SK-N-SH treated with all-trans-retinoic acid at 6 μM for 48 hours (cell line): ENCODE measurements around the gene B3GNT7.
A peak's percentile ranks its signal among the peaks of the same experiment; 100 is the strongest.

Experiments used
- ATAC-seq: fragments of 200-7000 bp; cut with Tn5 transposase; 3 replicates; pipeline ENCODE4 v1.9.1; 2020; ENCODE audit warnings: mild to moderate bottlenecking, moderate library complexity
- ARNTL ChIP-seq: fragments of 450-650 bp; formaldehyde crosslinking; IDR thresholded peaks from 2 replicates; pipeline ENCODE4 v1.5.0; 2020; ENCODE audit warnings: low read depth, mild to moderate bottlenecking, moderate library complexity, borderline replicate concordance
- BACH2 ChIP-seq: fragments of 250-450 bp; sonication (Bioruptor Pico); IDR thresholded peaks from 2 replicates; pipeline ENCODE4 v1.9.0; 2021; ENCODE audit warnings: mild to moderate bottlenecking, borderline replicate concordance
- CSDC2 ChIP-seq: fragments of 250-450 bp; sonication (Bioruptor Pico); IDR thresholded peaks from 2 replicates; pipeline ENCODE4 v1.5.0; 2020; ENCODE audit warnings: mild to moderate bottlenecking, moderate library complexity
- CSRNP3 ChIP-seq: fragments of 250-450 bp; sonication (Bioruptor Pico); IDR thresholded peaks from 2 replicates; pipeline ENCODE4 v1.5.1; 2021; ENCODE audit warnings: mild to moderate bottlenecking, moderate library complexity
- ESRRG ChIP-seq: fragments of 250-450 bp; sonication (Bioruptor Pico); IDR thresholded peaks from 2 replicates; pipeline ENCODE4 v1.6.1; 2021; ENCODE audit warnings: mild to moderate bottlenecking
- GLIS3 ChIP-seq: fragments of 250-450 bp; sonication (Bioruptor Pico); IDR thresholded peaks from 2 replicates; pipeline ENCODE4 v1.5.0; 2020; ENCODE audit warnings: mild to moderate bottlenecking, moderate library complexity
- ISL1 ChIP-seq: fragments of 250-450 bp; sonication (Bioruptor Pico); IDR thresholded peaks from 2 replicates; pipeline ENCODE4 v2.1.2; 2022; ENCODE audit warnings: mild to moderate bottlenecking, moderate library complexity
- OSR1 ChIP-seq: fragments of 250-450 bp; sonication (Bioruptor Pico); IDR thresholded peaks from 2 replicates; pipeline ENCODE4 v1.8.0; 2022; ENCODE audit warnings: moderate library complexity, mild to moderate bottlenecking, inconsistent platforms
- PATZ1 ChIP-seq: fragments of 250-450 bp; sonication (Bioruptor Pico); IDR thresholded peaks from 2 replicates; pipeline ENCODE4 v1.8.0; 2020; ENCODE audit warnings: mild to moderate bottlenecking, moderate library complexity, borderline replicate concordance
- PPARA ChIP-seq: fragments of 250-450 bp; sonication (Bioruptor Pico); IDR thresholded peaks from 2 replicates; pipeline ENCODE4 v1.5.0; 2020; ENCODE audit warnings: mild to moderate bottlenecking, borderline replicate concordance
- RARB ChIP-seq: fragments of 250-450 bp; sonication (Bioruptor Pico); IDR thresholded peaks from 2 replicates; pipeline ENCODE4 v1.8.0; 2021; ENCODE audit warnings: mild to moderate bottlenecking, moderate library complexity
- TCF4 ChIP-seq: fragments of 250-450 bp; sonication (Bioruptor Pico); IDR thresholded peaks from 2 replicates; pipeline ENCODE4 v1.8.0; 2021; ENCODE audit warnings: mild to moderate bottlenecking, moderate library complexity, borderline replicate concordance
- TOX ChIP-seq: fragments of 250-450 bp; sonication (Bioruptor Pico); IDR thresholded peaks from 2 replicates; pipeline ENCODE4 v1.8.0; 2021; ENCODE audit warnings: mild to moderate bottlenecking, moderate library complexity, borderline replicate concordance
- ZC3H10 ChIP-seq: fragments of 250-450 bp; sonication (Bioruptor Pico); IDR thresholded peaks from 2 replicates; pipeline ENCODE4 v1.5.1; 2021; ENCODE audit warnings: mild to moderate bottlenecking, moderate library complexity
- ZFP3 ChIP-seq: fragments of 250-450 bp; sonication (Bioruptor Pico); IDR thresholded peaks from 2 replicates; pipeline ENCODE4 v1.5.0; 2020; ENCODE audit warnings: mild to moderate bottlenecking, moderate library complexity
- ZFP30 ChIP-seq: fragments of 450-650 bp; formaldehyde crosslinking; IDR thresholded peaks from 2 replicates; pipeline ENCODE4 v1.5.0; 2022; ENCODE audit warnings: mild to moderate bottlenecking, moderate library complexity
- ZNF70 ChIP-seq: fragments of 450-650 bp; formaldehyde crosslinking; IDR thresholded peaks from 2 replicates; pipeline ENCODE4 v1.5.0; 2020; ENCODE audit warnings: mild to moderate bottlenecking, moderate library complexity
- ZNF8 ChIP-seq: fragments of 450-650 bp; formaldehyde crosslinking; IDR thresholded peaks from 2 replicates; pipeline ENCODE4 v1.5.0; 2020; ENCODE audit warnings: mild to moderate bottlenecking, moderate library complexity
- TF ChIP-seq, protein P1 (sequence below): fragments of 250-450 bp; sonication (Bioruptor Pico); IDR thresholded peaks from 2 replicates; pipeline ENCODE4 v1.5.0; 2020; ENCODE audit warnings: mild to moderate bottlenecking, moderate library complexity
- TF ChIP-seq, protein P2 (sequence below): fragments of 250-450 bp; sonication (Bioruptor Pico); IDR thresholded peaks from 2 replicates; pipeline ENCODE4 v1.5.1; 2020; ENCODE audit warnings: low read depth, mild to moderate bottlenecking, moderate library complexity
- TF ChIP-seq, protein P3 (sequence below): fragments of 250-450 bp; sonication (Bioruptor Pico); IDR thresholded peaks from 2 replicates; pipeline ENCODE4 v1.8.0; 2021; ENCODE audit warnings: low read depth, mild to moderate bottlenecking, moderate library complexity, borderline replicate concordance

Gene B3GNT7

DNA sequence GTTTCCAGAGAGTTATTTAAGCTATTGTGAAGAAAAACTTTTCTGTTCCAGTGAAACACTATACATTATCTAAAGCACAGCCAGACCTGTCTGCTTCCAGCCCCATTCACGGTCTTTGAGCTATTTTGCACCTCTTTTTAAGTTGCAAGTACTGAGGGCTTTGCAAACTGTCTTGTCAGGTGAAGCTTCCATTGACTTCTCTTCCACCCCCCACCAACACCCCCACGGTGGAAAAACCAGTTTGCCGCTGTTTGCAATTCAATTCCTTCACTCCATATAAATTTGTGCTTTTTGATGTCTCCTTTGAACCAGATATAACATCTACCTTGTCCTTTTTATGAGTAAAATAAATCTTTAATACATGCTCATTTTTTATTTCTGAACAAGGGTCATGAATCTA, 15.7 kb downstream of the B3GNT7 start:
- no peak for ATAC-seq
- no peak for TF ChIP-seq ZFP30 (CRISPR knock-in tag)
- no peak for TF ChIP-seq GLIS3
- TF ChIP-seq TCF4 (CRISPR knock-in tag), result no peak
- no peak for TF ChIP-seq ZFP3 (CRISPR knock-in tag)
- TF ChIP-seq ISL1 (CRISPR knock-in tag), result no peak

DNA sequence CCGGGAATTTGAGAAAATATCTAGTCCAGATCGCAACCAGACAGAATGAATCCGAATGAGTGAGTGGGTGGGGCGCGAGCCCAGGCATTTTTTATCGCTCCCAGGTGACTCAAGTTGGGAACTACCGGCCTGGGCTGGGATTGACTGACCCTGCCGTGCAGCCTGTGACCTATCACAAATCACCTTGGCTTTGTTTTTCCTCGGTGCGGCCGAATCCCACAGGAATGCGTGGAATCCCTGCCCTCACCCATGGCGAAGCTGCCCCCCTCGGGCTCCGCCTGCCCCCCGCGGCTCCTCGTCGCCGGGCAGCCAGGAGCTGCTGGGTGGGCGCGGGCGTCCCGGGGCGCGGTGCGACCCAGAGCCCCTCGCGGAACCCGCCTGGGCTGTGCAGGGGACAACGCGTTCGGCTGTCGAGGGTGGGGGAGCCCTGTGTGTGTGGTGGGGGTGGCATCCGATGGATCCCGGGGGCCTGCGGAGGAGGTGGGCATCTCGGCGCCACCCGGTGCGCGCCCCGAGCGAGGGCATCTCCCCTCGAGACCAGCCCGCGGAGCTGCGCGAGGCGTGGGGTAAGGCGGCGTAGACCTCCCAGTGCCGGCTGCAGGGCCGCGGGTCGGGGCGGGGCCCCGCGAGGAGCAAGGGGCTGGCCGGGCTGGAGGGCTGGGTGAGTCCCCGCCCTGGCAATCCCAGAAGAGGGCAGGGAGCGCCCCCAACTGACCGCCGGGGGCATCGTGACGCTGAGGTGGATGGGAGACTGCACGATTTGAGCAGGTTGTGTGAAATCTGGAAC, 16.5 kb downstream of the B3GNT7 start:
- ATAC-seq, result peak; percentile 99
- TF ChIP-seq PPARA (CRISPR knock-in tag) (no peak), BACH2 (CRISPR knock-in tag) (no peak), ZC3H10 (no peak), ZFP3 (CRISPR knock-in tag) (no peak), RARB (CRISPR knock-in tag) (no peak), ZNF8 (CRISPR knock-in tag) (no peak), GLIS3 (no peak), ZFP30 (CRISPR knock-in tag) (no peak)

DNA sequence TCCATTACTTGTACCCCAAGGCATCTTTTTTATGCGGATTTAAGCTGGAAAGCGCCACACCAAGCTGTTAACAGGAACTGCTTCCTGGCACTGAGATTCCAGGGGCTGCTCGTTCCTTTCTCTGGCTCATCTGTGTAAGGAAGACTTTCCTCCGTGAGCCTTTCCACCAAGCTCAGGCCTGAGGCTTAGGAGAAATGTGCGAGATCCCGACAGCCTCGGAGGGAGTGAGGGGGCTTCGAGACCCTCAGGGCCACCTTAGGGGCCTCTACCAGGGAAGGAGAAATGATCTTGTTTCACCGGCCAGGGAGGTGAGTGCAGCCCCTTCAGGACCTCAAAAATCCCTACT, 17.1 kb downstream of the B3GNT7 start:
- TF ChIP-seq CSRNP3 (CRISPR knock-in tag) (no peak), OSR1 (CRISPR knock-in tag) (no peak), ESRRG (CRISPR knock-in tag) (no peak), TOX (no peak), ARNTL (no peak), ZNF8 (CRISPR knock-in tag) (no peak), PATZ1 (CRISPR knock-in tag) (no peak)
- TF ChIP-seq, protein P1, sequence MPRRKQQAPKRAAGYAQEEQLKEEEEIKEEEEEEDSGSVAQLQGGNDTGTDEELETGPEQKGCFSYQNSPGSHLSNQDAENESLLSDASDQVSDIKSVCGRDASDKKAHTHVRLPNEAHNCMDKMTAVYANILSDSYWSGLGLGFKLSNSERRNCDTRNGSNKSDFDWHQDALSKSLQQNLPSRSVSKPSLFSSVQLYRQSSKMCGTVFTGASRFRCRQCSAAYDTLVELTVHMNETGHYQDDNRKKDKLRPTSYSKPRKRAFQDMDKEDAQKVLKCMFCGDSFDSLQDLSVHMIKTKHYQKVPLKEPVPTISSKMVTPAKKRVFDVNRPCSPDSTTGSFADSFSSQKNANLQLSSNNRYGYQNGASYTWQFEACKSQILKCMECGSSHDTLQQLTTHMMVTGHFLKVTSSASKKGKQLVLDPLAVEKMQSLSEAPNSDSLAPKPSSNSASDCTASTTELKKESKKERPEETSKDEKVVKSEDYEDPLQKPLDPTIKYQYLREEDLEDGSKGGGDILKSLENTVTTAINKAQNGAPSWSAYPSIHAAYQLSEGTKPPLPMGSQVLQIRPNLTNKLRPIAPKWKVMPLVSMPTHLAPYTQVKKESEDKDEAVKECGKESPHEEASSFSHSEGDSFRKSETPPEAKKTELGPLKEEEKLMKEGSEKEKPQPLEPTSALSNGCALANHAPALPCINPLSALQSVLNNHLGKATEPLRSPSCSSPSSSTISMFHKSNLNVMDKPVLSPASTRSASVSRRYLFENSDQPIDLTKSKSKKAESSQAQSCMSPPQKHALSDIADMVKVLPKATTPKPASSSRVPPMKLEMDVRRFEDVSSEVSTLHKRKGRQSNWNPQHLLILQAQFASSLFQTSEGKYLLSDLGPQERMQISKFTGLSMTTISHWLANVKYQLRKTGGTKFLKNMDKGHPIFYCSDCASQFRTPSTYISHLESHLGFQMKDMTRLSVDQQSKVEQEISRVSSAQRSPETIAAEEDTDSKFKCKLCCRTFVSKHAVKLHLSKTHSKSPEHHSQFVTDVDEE, result no peak
- TF ChIP-seq, protein P2, sequence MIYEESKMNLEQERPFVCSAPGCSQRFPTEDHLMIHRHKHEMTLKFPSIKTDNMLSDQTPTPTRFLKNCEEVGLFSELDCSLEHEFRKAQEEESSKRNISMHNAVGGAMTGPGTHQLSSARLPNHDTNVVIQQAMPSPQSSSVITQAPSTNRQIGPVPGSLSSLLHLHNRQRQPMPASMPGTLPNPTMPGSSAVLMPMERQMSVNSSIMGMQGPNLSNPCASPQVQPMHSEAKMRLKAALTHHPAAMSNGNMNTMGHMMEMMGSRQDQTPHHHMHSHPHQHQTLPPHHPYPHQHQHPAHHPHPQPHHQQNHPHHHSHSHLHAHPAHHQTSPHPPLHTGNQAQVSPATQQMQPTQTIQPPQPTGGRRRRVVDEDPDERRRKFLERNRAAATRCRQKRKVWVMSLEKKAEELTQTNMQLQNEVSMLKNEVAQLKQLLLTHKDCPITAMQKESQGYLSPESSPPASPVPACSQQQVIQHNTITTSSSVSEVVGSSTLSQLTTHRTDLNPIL (CRISPR knock-in tag), result no peak
- ATAC-seq, result peak; percentile 28

DNA sequence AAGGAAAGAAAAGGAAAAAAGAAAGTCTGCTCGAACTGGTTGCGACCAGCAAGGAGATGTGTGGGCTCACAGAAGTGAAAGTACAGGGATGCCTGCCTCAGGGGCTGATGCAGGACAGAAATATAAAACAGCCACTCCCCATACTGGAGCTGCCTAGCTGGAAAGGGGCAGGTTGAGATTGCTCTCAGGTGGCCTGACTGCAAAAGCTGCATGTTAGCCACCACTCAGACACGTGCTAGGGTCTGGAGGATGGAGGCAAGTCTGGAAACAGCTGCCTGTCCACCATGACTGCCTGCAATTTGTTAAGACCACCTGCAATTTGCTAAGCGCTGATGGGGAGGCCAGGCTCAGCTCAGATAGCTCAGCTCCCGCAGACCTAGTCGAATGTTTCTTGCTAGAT, 17.9 kb downstream of the B3GNT7 start:
- ATAC-seq, result no peak
- no peak for TF ChIP-seq CSRNP3 (CRISPR knock-in tag)
- no peak for TF ChIP-seq ZNF70 (CRISPR knock-in tag)
- no peak for TF ChIP-seq CSDC2 (CRISPR knock-in tag)
- TF ChIP-seq ISL1 (CRISPR knock-in tag), result no peak
- TF ChIP-seq ZFP30 (CRISPR knock-in tag), result no peak
- TF ChIP-seq, protein P2 (CRISPR knock-in tag), result no peak
- TF ChIP-seq PATZ1 (CRISPR knock-in tag), result no peak
- TF ChIP-seq, protein P3, sequence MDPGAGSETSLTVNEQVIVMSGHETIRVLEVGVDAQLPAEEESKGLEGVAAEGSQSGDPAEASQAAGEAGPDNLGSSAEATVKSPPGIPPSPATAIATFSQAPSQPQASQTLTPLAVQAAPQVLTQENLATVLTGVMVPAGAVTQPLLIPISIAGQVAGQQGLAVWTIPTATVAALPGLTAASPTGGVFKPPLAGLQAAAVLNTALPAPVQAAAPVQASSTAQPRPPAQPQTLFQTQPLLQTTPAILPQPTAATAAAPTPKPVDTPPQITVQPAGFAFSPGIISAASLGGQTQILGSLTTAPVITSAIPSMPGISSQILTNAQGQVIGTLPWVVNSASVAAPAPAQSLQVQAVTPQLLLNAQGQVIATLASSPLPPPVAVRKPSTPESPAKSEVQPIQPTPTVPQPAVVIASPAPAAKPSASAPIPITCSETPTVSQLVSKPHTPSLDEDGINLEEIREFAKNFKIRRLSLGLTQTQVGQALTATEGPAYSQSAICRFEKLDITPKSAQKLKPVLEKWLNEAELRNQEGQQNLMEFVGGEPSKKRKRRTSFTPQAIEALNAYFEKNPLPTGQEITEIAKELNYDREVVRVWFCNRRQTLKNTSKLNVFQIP (CRISPR knock-in tag), result no peak
- TF ChIP-seq TCF4 (CRISPR knock-in tag), result no peak
- no peak for TF ChIP-seq PPARA (CRISPR knock-in tag)
- no peak for TF ChIP-seq ZFP3 (CRISPR knock-in tag)
